ENCODE data around the gene ITGB6. TPM values are rescaled to one million over a fixed set of nuclear protein-coding genes. Genes with fewer than 3 reads are reported as not detected.

The ITGB6 gene
- total and polyA plus RNA-seq, 8 donors, result 1.3 to 32.4 (median 3.0) TPM

- Histone ChIP-seq H3K27ac (peak overlapping the region in 2 of 4 donors; percentile 38 to 50), H3K4me1 (peaks cover 4 to 16% (median 5%) of the 10 kb centered on the region in 3 donors), H3K4me3 (no peak overlapping the region), H3K27me3 (no peaks in the 10 kb centered on the region), H3K36me3 (no peaks in the 10 kb centered on the region), H3K9me3 (no peaks in the 10 kb centered on the region)
- ATAC-seq (peak in 3 of 4 donors; percentile 58 to 79 (median 67)), FAIRE-seq (no peak), DNase-seq (peak in 2 of 6 donors; percentile 59)
- intact Hi-C loops (cut with DNase I), result loop anchor here in 1 of 3 donors (10.0 kb wide), 1 partner anchor 101 kb away; no protein-coding TSS in a partner anchor
- WGBS, 2 donors, result 73 to 75% methylated on average over 7 of the region's 7 CpGs
- TF ChIP-seq, protein P1, sequence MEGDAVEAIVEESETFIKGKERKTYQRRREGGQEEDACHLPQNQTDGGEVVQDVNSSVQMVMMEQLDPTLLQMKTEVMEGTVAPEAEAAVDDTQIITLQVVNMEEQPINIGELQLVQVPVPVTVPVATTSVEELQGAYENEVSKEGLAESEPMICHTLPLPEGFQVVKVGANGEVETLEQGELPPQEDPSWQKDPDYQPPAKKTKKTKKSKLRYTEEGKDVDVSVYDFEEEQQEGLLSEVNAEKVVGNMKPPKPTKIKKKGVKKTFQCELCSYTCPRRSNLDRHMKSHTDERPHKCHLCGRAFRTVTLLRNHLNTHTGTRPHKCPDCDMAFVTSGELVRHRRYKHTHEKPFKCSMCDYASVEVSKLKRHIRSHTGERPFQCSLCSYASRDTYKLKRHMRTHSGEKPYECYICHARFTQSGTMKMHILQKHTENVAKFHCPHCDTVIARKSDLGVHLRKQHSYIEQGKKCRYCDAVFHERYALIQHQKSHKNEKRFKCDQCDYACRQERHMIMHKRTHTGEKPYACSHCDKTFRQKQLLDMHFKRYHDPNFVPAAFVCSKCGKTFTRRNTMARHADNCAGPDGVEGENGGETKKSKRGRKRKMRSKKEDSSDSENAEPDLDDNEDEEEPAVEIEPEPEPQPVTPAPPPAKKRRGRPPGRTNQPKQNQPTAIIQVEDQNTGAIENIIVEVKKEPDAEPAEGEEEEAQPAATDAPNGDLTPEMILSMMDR (IDR thresholded peaks at IDR 0.05), result no peak
Measured at GRCh38 chr2:160205505-160205904, 5.4 kb upstream of the ITGB6 start.

- Histone ChIP-seq H3K4me1 (peaks cover 1 to 18% (median 14%) of the 10 kb centered on the region in 3 donors), H3K4me3 (no peak overlapping the region), H3K36me3 (no peaks in the 10 kb centered on the region), H3K27ac (no peak overlapping the region), H3K9me3 (no peaks in the 10 kb centered on the region), H3K27me3 (no peaks in the 10 kb centered on the region)
- FAIRE-seq (no peak), DNase-seq (no peak), ATAC-seq (no peak)
- WGBS, 2 donors, result 59 to 60% methylated on average over 3 of the region's 3 CpGs
- TF ChIP-seq, protein P1 (IDR thresholded peaks at IDR 0.05), result no peak
- intact Hi-C loops (cut with DNase I), result loop anchor here in 1 of 3 donors (10.0 kb wide), 1 partner anchor 99 kb away; no protein-coding TSS in a partner anchor
Measured at GRCh38 chr2:160203422-160203821, 3.4 kb upstream of the ITGB6 start.

DNA sequence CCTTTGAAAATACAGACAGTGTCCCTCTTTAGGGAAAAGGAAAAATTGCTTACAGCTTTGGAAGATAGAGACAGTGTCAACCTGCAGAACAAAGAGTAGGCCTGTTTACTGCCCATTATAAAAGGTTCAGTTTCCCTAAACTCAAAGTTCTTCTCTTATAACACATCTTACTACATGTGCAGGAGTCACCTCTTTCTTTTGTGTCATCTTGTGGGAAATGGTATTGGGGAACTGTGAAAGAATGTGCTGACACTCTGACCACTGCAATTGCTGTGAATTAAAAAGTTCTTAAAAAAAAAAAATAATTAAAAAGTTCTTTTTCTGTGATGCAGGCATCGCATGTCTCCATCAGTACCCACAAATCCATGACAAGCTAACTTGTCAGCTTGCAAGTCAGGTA is 2.9 kb upstream of the ITGB6 start:
- DNase-seq (no peak), FAIRE-seq (no peak), ATAC-seq (no peak)
- H3K36me3 ChIP-seq, result no peaks in the 10 kb centered on the region
- no peaks in the 10 kb centered on the region for H3K9me3 ChIP-seq
- WGBS, 2 donors, result 94 to 100% methylated on average over 1 of the region's 1 CpG
- no peak overlapping the region for H3K27ac ChIP-seq
- intact Hi-C loops (cut with DNase I), result loop anchor here in 1 of 3 donors (10.0 kb wide), 1 partner anchor 98 kb away; no protein-coding TSS in a partner anchor
- no peaks in the 10 kb centered on the region for H3K27me3 ChIP-seq
- H3K4me3 ChIP-seq, result no peak overlapping the region
- TF ChIP-seq, protein P1 (IDR thresholded peaks at IDR 0.05), result no peak
- peaks cover 0 to 14% (median 10%) of the 10 kb centered on the region in 3 donors for H3K4me1 ChIP-seq

- TF ChIP-seq, protein P1 (IDR thresholded peaks at IDR 0.05), result no peak
- ATAC-seq, result no peak
- Histone ChIP-seq H3K9me3 (no peaks in the 10 kb centered on the region), H3K27me3 (no peaks in the 10 kb centered on the region), H3K4me1 (peaks cover 0 to 10% (median 9%) of the 10 kb centered on the region in 3 donors), H3K4me3 (no peak overlapping the region), H3K27ac (no peak overlapping the region), H3K36me3 (no peaks in the 10 kb centered on the region)
- no peak for FAIRE-seq
- intact Hi-C loops (cut with DNase I), result loop anchor here in 1 of 3 donors (10.0 kb wide), 1 partner anchor 97 kb away; no protein-coding TSS in a partner anchor
- no peak for DNase-seq
- 64 to 79% methylated on average over 2 of the region's 2 CpGs for WGBS, 2 donors
Measured at GRCh38 chr2:160201849-160202539, 1.9 kb upstream of the ITGB6 start.

GRCh38 chr2:160200921-160201320 is 849 bp upstream of the ITGB6 start:
- TF ChIP-seq, protein P1 (IDR thresholded peaks at IDR 0.05), result no peak
- Histone ChIP-seq H3K4me1 (peaks cover 0 to 10% (median 9%) of the 10 kb centered on the region in 3 donors), H3K9me3 (no peaks in the 10 kb centered on the region), H3K36me3 (no peaks in the 10 kb centered on the region), H3K4me3 (no peak overlapping the region), H3K27ac (no peak overlapping the region), H3K27me3 (no peaks in the 10 kb centered on the region)
- no peak for FAIRE-seq
- WGBS, 2 donors, result 60 to 69% methylated on average over 3 of the region's 3 CpGs
- no peak for ATAC-seq
- DNase-seq, result no peak
- intact Hi-C loops (cut with DNase I), result loop anchor here in 1 of 3 donors (10.0 kb wide), 1 partner anchor 96 kb away; no protein-coding TSS in a partner anchor
